Mesenchymal stem cell (in vitro differentiated cells and primary cell): Measurements from ENCODE around the gene ABCG1.

Source experiments
- DNase-seq: peaks from one replicate; pipeline ENCODE4 v3.0.0-alpha.2; 2013
- H2AFZ ChIP-seq: one replicate; pipeline ENCODE4 v1.6.1; 2013; ENCODE audit warnings: low read depth, mild to moderate bottlenecking, control low read depth, inconsistent platforms, low read length, moderate library complexity
- H2AK5ac ChIP-seq: 2 replicates; pipeline ENCODE4 v1.6.1; 2013; ENCODE audit warnings: low read length, moderate library complexity, mild to moderate bottlenecking, inconsistent platforms; ENCODE audit not compliant: severe bottlenecking
- H2BK120ac ChIP-seq: one replicate; pipeline ENCODE4 v1.6.1; 2013; ENCODE audit warnings: low read depth, mild to moderate bottlenecking, inconsistent platforms, low read length, moderate library complexity
- H2BK12ac ChIP-seq, 2 experiments: one replicate each; pipeline ENCODE4 v1.6.1; 2013; ENCODE audit warnings: inconsistent platforms in 2 of 2, low read length in 2 of 2, mild to moderate bottlenecking in 2 of 2, moderate library complexity in 2 of 2, control low read depth in 1 of 2
- H2BK15ac ChIP-seq: one replicate; pipeline ENCODE4 v1.6.1; 2013; ENCODE audit warnings: mild to moderate bottlenecking, low read depth, inconsistent platforms; ENCODE audit not compliant: poor library complexity, severe bottlenecking
- H2BK5ac ChIP-seq: 2 replicates; pipeline ENCODE4 v1.6.1; 2013; ENCODE audit warnings: low read depth, mild to moderate bottlenecking, low read length, control low read depth, inconsistent platforms; ENCODE audit not compliant: poor library complexity, severe bottlenecking
- H3K14ac ChIP-seq, 2 experiments: one replicate each; pipeline ENCODE4 v1.6.1; 2013; ENCODE audit warnings: inconsistent platforms in 2 of 2, low read length in 2 of 2, control low read depth in 1 of 2, mild to moderate bottlenecking in 1 of 2, moderate library complexity in 1 of 2
- H3K18ac ChIP-seq, 2 experiments: one replicate each; pipeline ENCODE4 v1.6.1; 2013; ENCODE audit warnings: inconsistent platforms in 2 of 2, low read length in 2 of 2, control low read depth in 1 of 2, low read depth in 1 of 2, mild to moderate bottlenecking in 1 of 2
- H3K23ac ChIP-seq, 2 experiments: one replicate each; pipeline ENCODE4 v1.6.1; 2013; ENCODE audit warnings: inconsistent platforms in 2 of 2, low read length in 2 of 2, mild to moderate bottlenecking in 2 of 2, moderate library complexity in 2 of 2, control low read depth in 1 of 2
- H3K27ac ChIP-seq: 2 replicates; pipeline ENCODE4 v1.5.1; 2013; ENCODE audit warnings: mild to moderate bottlenecking, moderate library complexity, low read length, control low read depth, inconsistent platforms; ENCODE audit not compliant: poor library complexity, severe bottlenecking
- H3K27me3 ChIP-seq, 2 experiments: 2 replicates each; pipeline versions ENCODE4 v1.6.1 to v1.7.0; 2013; ENCODE audit warnings: low read length in 2 of 2, mild to moderate bottlenecking in 2 of 2, moderate library complexity in 2 of 2, control low read depth in 1 of 2, inconsistent platforms in 1 of 2; ENCODE audit not compliant: control insufficient read depth in 1 of 2, insufficient read depth in 1 of 2
- H3K36me3 ChIP-seq, 2 experiments: 2 replicates each; pipeline versions ENCODE4 v1.6.1 to v1.7.0; 2013; ENCODE audit warnings: low read length in 2 of 2, control low read depth in 1 of 2, inconsistent platforms in 1 of 2, low read depth in 1 of 2, mild to moderate bottlenecking in 1 of 2; ENCODE audit not compliant: insufficient read depth in 2 of 2, control insufficient read depth in 1 of 2
- H3K4ac ChIP-seq, 2 experiments: one replicate each; pipeline ENCODE4 v1.6.1; 2013; ENCODE audit warnings: inconsistent platforms in 2 of 2, low read length in 2 of 2, mild to moderate bottlenecking in 2 of 2, moderate library complexity in 2 of 2, control low read depth in 1 of 2, low read depth in 1 of 2
- H3K4me1 ChIP-seq: 2 replicates; pipeline ENCODE4 v1.6.1; 2013; ENCODE audit warnings: low read depth, low read length, control low read depth; ENCODE audit not compliant: control insufficient read depth, insufficient read depth
- H3K4me2 ChIP-seq: 2 replicates; pipeline ENCODE4 v1.6.1; 2013; ENCODE audit warnings: low read length, mild to moderate bottlenecking, inconsistent platforms; ENCODE audit not compliant: poor library complexity, severe bottlenecking
- H3K4me3 ChIP-seq, 2 experiments: 2 replicates each; pipeline versions ENCODE4 v1.5.1 to v1.7.0; 2013; ENCODE audit warnings: low read length in 2 of 2, mild to moderate bottlenecking in 2 of 2, control low read depth in 1 of 2, low read depth in 1 of 2; ENCODE audit not compliant: insufficient read depth in 1 of 2
- H3K79me1 ChIP-seq: replicated peaks from 2 replicates; pipeline ENCODE4 v1.6.1; 2013; ENCODE audit warnings: mild to moderate bottlenecking, control low read depth, low read length, inconsistent platforms; ENCODE audit not compliant: poor library complexity, severe bottlenecking
- H3K9ac ChIP-seq: 2 replicates; pipeline ENCODE4 v1.7.0; 2013; ENCODE audit warnings: mild to moderate bottlenecking, low read length, moderate library complexity
- H3K9me3 ChIP-seq: 2 replicates; pipeline ENCODE4 v1.7.0; 2013; ENCODE audit warnings: mild to moderate bottlenecking, low read length; ENCODE audit not compliant: control insufficient read depth
- H4K8ac ChIP-seq: one replicate; pipeline ENCODE4 v1.6.1; 2013; ENCODE audit warnings: inconsistent platforms, mild to moderate bottlenecking, low read length, moderate library complexity
- H4K91ac ChIP-seq: one replicate; pipeline ENCODE4 v1.6.1; 2013; ENCODE audit warnings: mild to moderate bottlenecking, low read length, inconsistent platforms
- WGBS: methylation state at CpG from one replicate; pipeline ENCODE4 v1.1.7; 2013; ENCODE audit warnings: mixed read lengths; 5-methylcytosine and 5-hydroxymethylcytosine counted together

The ABCG1 gene

GRCh38 chr21:42193131-42193671 is 25.7 kb upstream of the ABCG1 start:
- no peak for DNase-seq
- H2BK5ac ChIP-seq: no peak overlapping the region
- no peak overlapping the region for H2AK5ac ChIP-seq
- H3K27me3 ChIP-seq: peaks cover 24 to 49% of the 10 kb centered on the region in 2 experiments
- no peak overlapping the region for H3K27ac ChIP-seq
- no peak overlapping the region for H2BK15ac ChIP-seq
- no peak overlapping the region for H4K8ac ChIP-seq
- no peak overlapping the region for H3K4ac ChIP-seq
- H3K14ac ChIP-seq: peak overlapping the region in 1 of 2 experiments; percentile 87
- no peak overlapping the region for H2AFZ ChIP-seq
- no peaks in the 10 kb centered on the region for H3K4me1 ChIP-seq
- WGBS: 86% methylated on average over 9 of the region's 9 CpGs
- H3K4me2 ChIP-seq: no peak overlapping the region
- no peak overlapping the region for H2BK120ac ChIP-seq
- H3K18ac ChIP-seq: no peak overlapping the region
- no peak overlapping the region for H3K23ac ChIP-seq
- no peaks in the 10 kb centered on the region for H3K36me3 ChIP-seq
- H3K9me3 ChIP-seq: no peaks in the 10 kb centered on the region
- no peak overlapping the region for H2BK12ac ChIP-seq
- no peak overlapping the region for H3K9ac ChIP-seq
- H3K79me1 ChIP-seq: no peaks in the 10 kb centered on the region
- H4K91ac ChIP-seq: no peak overlapping the region
- no peak overlapping the region for H3K4me3 ChIP-seq

- Histone ChIP-seq H3K4me1 (no peaks in the 10 kb centered on the region), H2BK120ac (no peak overlapping the region), H3K18ac (no peak overlapping the region), H2AK5ac (no peak overlapping the region), H3K9me3 (no peaks in the 10 kb centered on the region), H3K23ac (no peak overlapping the region), H3K79me1 (no peaks in the 10 kb centered on the region), H3K14ac (peak overlapping the region in 1 of 2 experiments; percentile 87), H3K36me3 (no peaks in the 10 kb centered on the region), H3K27ac (no peak overlapping the region), H2AFZ (no peak overlapping the region), H2BK5ac (no peak overlapping the region), H3K4me2 (no peak overlapping the region), H3K9ac (no peak overlapping the region), H3K4me3 (no peak overlapping the region), H2BK15ac (no peak overlapping the region), H4K91ac (no peak overlapping the region), H2BK12ac (no peak overlapping the region), H4K8ac (no peak overlapping the region), H3K27me3 (peaks cover 24 to 49% of the 10 kb centered on the region in 2 experiments), H3K4ac (no peak overlapping the region)
- no peak for DNase-seq
- WGBS: 83% methylated on average over 6 of the region's 6 CpGs
Observed at GRCh38 chr21:42193721-42194120, 25.2 kb upstream of the ABCG1 start.

GRCh38 chr21:42194863-42195262 is 24.1 kb upstream of the ABCG1 start:
- Histone ChIP-seq H2BK120ac (no peak overlapping the region), H3K9ac (no peak overlapping the region)
- WGBS: 78% methylated on average over 9 of the region's 9 CpGs

GRCh38 chr21:42195378-42196031 is 23.4 kb upstream of the ABCG1 start:
- no peak overlapping the region for H3K9ac ChIP-seq
- WGBS: 57% methylated on average over 6 of the region's 6 CpGs
- H4K8ac ChIP-seq: no peak overlapping the region

More at GRCh38 chr21:42194863-42195262, 24.1 kb upstream of the ABCG1 start:
- H2AK5ac ChIP-seq: no peak overlapping the region
- H3K4me2 ChIP-seq: no peak overlapping the region
- no peak overlapping the region for H3K27ac ChIP-seq
- H3K4me1 ChIP-seq: no peaks in the 10 kb centered on the region
- H3K79me1 ChIP-seq: no peaks in the 10 kb centered on the region
- H3K18ac ChIP-seq: no peak overlapping the region
- no peak overlapping the region for H4K8ac ChIP-seq
- DNase-seq: no peak
- peaks cover 24 to 47% of the 10 kb centered on the region in 2 experiments for H3K27me3 ChIP-seq
- H3K14ac ChIP-seq: no peak overlapping the region
- no peak overlapping the region for H3K4me3 ChIP-seq
- H3K4ac ChIP-seq: no peak overlapping the region
- H2BK15ac ChIP-seq: no peak overlapping the region
- no peaks in the 10 kb centered on the region for H3K9me3 ChIP-seq
- H2AFZ ChIP-seq: no peak overlapping the region
- H2BK5ac ChIP-seq: no peak overlapping the region
- H2BK12ac ChIP-seq: no peak overlapping the region
- H3K36me3 ChIP-seq: no peaks in the 10 kb centered on the region
- H4K91ac ChIP-seq: no peak overlapping the region
- H3K23ac ChIP-seq: no peak overlapping the region

More at GRCh38 chr21:42195378-42196031, 23.4 kb upstream of the ABCG1 start:
- H4K91ac ChIP-seq: no peak overlapping the region
- H3K4ac ChIP-seq: no peak overlapping the region
- H3K4me1 ChIP-seq: no peaks in the 10 kb centered on the region
- no peak overlapping the region for H2AFZ ChIP-seq
- no peak overlapping the region for H3K4me2 ChIP-seq
- H2AK5ac ChIP-seq: no peak overlapping the region
- H3K27ac ChIP-seq: no peak overlapping the region
- no peak overlapping the region for H3K18ac ChIP-seq
- H2BK12ac ChIP-seq: no peak overlapping the region
- H3K4me3 ChIP-seq: no peak overlapping the region
- H3K36me3 ChIP-seq: no peaks in the 10 kb centered on the region
- DNase-seq: peak; percentile 48
- no peak overlapping the region for H3K14ac ChIP-seq
- H2BK120ac ChIP-seq: no peak overlapping the region
- H2BK5ac ChIP-seq: no peak overlapping the region
- H3K79me1 ChIP-seq: no peaks in the 10 kb centered on the region
- no peak overlapping the region for H2BK15ac ChIP-seq
- no peaks in the 10 kb centered on the region for H3K9me3 ChIP-seq
- H3K23ac ChIP-seq: no peak overlapping the region
- H3K27me3 ChIP-seq: peaks cover 24 to 41% of the 10 kb centered on the region in 2 experiments
